ENCODE results near the gene CADM1. TPM values are rescaled to one million over a fixed set of nuclear protein-coding genes. Genes with fewer than 3 reads are reported as not detected.

Gene CADM1
- total RNA-seq, 1 experiment from 2014 or later: 0.79 TPM

DNA sequence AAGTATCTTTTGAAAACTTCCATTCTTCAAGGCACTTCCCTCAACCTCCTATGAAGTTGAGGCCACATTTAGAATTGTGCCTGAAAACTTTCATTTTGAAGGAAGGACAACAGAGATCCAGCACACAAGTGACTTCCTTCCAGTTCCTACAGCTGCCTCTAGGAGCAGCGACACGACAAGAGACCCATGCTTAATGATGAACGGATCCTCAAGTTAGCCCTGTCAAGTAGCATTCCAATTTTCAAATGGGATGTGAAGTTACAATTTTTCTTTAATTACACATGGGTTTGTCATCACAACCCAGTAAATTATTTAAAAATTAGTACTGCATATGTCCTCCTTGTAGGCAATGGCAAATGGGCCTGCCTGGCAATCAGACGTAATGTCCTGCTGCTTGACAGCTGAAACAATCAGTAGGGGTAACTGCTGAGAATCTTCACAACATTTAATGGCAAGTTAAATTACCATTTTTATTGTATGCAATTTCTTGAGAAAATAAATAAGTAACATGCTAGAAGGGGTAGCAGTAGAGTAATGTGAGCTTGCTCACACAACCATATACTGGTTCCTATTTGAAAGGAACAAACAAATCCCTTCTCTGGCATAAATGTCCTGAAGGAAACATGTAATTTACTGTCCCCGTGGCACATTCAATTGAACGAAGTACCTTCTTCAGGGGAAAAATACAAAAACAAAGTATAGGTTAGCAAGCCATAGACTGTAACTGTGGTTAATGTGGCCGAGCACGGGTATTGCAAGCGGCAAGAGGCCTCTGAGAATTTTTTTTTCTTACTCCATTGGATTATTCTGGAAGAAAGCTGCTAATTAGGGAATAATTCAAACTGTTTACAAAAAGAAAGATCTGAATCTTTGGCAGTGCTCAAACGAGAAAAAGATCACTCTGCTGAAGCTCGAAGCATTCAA lies 288.3 kb downstream of the CADM1 start:
- ATAC-seq (no peak), DNase-seq (ENCODE audit: low read depth, low spot score) (no peak)
- Histone ChIP-seq H3K27ac (ENCODE audit: low read depth, low read length) (no peak overlapping the region), H3K4me1 (ENCODE audit: control insufficient read depth in 1 of 2, insufficient read depth in 2 of 2, low read length in 2 of 2) (no peaks in the 10 kb centered on the region), H4K20me1 (ENCODE audit: insufficient read depth) (no peaks in the 10 kb centered on the region), H3K79me2 (ENCODE audit: insufficient read depth, low read length) (no peaks in the 10 kb centered on the region), H3K9me3 (ENCODE audit: control insufficient read depth in 1 of 2, insufficient read depth in 1 of 2, low read depth in 1 of 2, low read length in 2 of 2) (no peaks in the 10 kb centered on the region; a peak in 2 of 4 replicates), H3K4me3 (replicated peaks in 1 of 2; ENCODE audit: low read depth in 1 of 2, low read length in 2 of 2) (no peak overlapping the region), H3K4me2 (ENCODE audit: low read length) (no peak overlapping the region), H3K9me2 (ENCODE audit: insufficient read depth) (no peaks in the 10 kb centered on the region), H3K36me3 (ENCODE audit: control insufficient read depth in 1 of 2, insufficient read depth in 2 of 2, low read length in 2 of 2) (no peaks in the 10 kb centered on the region), H3K9ac (ENCODE audit: low read length) (no peak overlapping the region), H3K27me3 (ENCODE audit: insufficient read depth, low read length) (no peaks in the 10 kb centered on the region), H2AFZ (ENCODE audit: low read depth, low read length, poor library complexity, severe bottlenecking) (no peak overlapping the region)
- POLR2A ChIA-PET: no interaction called here
- no TSS peak for BruUV-seq (replicated peaks)
- CTCF ChIA-PET: no interaction called here
- RAD21 ChIA-PET (ENCODE audit: low non-redundant PET in 1 of 2, low total read pairs in 2 of 2, uncharacterized antibody in 2 of 2, unreplicated experiment in 2 of 2): no interaction called here
- TF ChIP-seq, protein P1, sequence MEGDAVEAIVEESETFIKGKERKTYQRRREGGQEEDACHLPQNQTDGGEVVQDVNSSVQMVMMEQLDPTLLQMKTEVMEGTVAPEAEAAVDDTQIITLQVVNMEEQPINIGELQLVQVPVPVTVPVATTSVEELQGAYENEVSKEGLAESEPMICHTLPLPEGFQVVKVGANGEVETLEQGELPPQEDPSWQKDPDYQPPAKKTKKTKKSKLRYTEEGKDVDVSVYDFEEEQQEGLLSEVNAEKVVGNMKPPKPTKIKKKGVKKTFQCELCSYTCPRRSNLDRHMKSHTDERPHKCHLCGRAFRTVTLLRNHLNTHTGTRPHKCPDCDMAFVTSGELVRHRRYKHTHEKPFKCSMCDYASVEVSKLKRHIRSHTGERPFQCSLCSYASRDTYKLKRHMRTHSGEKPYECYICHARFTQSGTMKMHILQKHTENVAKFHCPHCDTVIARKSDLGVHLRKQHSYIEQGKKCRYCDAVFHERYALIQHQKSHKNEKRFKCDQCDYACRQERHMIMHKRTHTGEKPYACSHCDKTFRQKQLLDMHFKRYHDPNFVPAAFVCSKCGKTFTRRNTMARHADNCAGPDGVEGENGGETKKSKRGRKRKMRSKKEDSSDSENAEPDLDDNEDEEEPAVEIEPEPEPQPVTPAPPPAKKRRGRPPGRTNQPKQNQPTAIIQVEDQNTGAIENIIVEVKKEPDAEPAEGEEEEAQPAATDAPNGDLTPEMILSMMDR (IDR thresholded peaks at IDR 0.05 in 2 of 3, conservative IDR thresholded peaks at IDR 0.05 in 1 of 3; ENCODE audit: borderline replicate concordance in 1 of 3, insufficient read depth in 1 of 3, low read depth in 2 of 3, low read length in 2 of 3): peak in 2 of 3 experiments; percentile 12 to 32; a peak in 2 of 6 replicates
- no peak for TF ChIP-seq FOSL1 (IDR thresholded peaks at IDR 0.05; ENCODE audit: low read depth)
- intact Hi-C loops (cut with micrococcal nuclease): no loop called here

DNA sequence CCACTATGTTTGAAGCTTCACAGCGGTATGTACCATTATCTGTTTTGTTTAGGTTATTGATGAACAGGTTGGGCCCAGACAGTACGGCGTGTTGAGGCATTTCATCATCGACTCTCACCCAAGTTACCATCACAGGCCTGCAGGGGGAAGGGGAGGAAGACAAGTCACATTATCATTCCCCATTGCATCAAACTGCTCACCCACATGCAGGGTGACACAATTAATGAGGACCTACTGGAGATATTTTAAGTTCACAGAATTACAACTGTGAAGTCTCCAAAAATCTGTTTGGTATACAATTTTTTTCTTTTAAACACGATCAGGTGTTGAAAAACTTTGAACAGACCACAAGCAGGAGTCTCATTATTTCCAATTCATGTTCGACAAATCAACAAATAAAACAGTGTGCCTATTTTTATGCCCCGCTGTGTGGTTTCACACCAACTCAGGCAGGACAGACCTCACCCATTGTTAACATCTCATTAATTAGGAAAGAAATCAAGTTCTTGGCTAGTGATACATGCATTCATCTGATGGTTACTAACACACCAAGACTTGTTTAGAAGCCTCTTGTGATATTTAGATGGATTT lies 289.5 kb downstream of the CADM1 start:
- H2AFZ ChIP-seq (ENCODE audit: low read depth, low read length, poor library complexity, severe bottlenecking): no peak overlapping the region
- CTCF ChIA-PET: no interaction called here
- POLR2A ChIA-PET: no interaction called here
- RAD21 ChIA-PET (ENCODE audit: low non-redundant PET in 1 of 2, low total read pairs in 2 of 2, uncharacterized antibody in 2 of 2, unreplicated experiment in 2 of 2): no interaction called here
- H4K20me1 ChIP-seq (ENCODE audit: insufficient read depth): no peaks in the 10 kb centered on the region
- BruUV-seq (replicated peaks): no TSS peak
- no peaks in the 10 kb centered on the region for H3K27me3 ChIP-seq (ENCODE audit: insufficient read depth, low read length)
- H3K9me2 ChIP-seq (ENCODE audit: insufficient read depth): no peaks in the 10 kb centered on the region
- no peak overlapping the region for H3K9ac ChIP-seq (ENCODE audit: low read length)
- no peaks in the 10 kb centered on the region; a peak in 2 of 4 replicates for H3K9me3 ChIP-seq (ENCODE audit: control insufficient read depth in 1 of 2, insufficient read depth in 1 of 2, low read depth in 1 of 2, low read length in 2 of 2)
- H3K4me1 ChIP-seq (ENCODE audit: control insufficient read depth in 1 of 2, insufficient read depth in 2 of 2, low read length in 2 of 2): no peaks in the 10 kb centered on the region
- H3K79me2 ChIP-seq (ENCODE audit: insufficient read depth, low read length): no peaks in the 10 kb centered on the region
- H3K4me2 ChIP-seq (ENCODE audit: low read length): no peak overlapping the region
- DNase-seq (ENCODE audit: low read depth, low spot score): no peak
- ATAC-seq: no peak
- intact Hi-C loops (cut with micrococcal nuclease): no loop called here
- H3K27ac ChIP-seq (ENCODE audit: low read depth, low read length): no peak overlapping the region
- no peak overlapping the region for H3K4me3 ChIP-seq (replicated peaks in 1 of 2; ENCODE audit: low read depth in 1 of 2, low read length in 2 of 2)
- H3K36me3 ChIP-seq (ENCODE audit: control insufficient read depth in 1 of 2, insufficient read depth in 2 of 2, low read length in 2 of 2): no peaks in the 10 kb centered on the region
- TF ChIP-seq SRF (IDR thresholded peaks at IDR 0.05; ENCODE audit: low read depth) (no peak), POLR2A (IDR thresholded peaks at IDR 0.05; ENCODE audit: borderline replicate concordance, extremely low read depth, insufficient read depth, insufficient read length) (no peak), EZH2phosphoT487 (IDR thresholded peaks at IDR 0.05; ENCODE audit: borderline replicate concordance) (no peak), FOSL1 (IDR thresholded peaks at IDR 0.05; ENCODE audit: low read depth) (no peak), JUND (IDR thresholded peaks at IDR 0.05) (no peak), EZH2 (IDR thresholded peaks at IDR 0.05) (no peak), ELF1 (IDR thresholded peaks at IDR 0.05; ENCODE audit: borderline replicate concordance, low read depth) (no peak), SP1 (IDR thresholded peaks at IDR 0.05; ENCODE audit: low read depth) (no peak), ZFX (IDR thresholded peaks at IDR 0.05) (no peak), YY1 (IDR thresholded peaks at IDR 0.05; ENCODE audit: extremely low read depth, insufficient replicate concordance, low read depth, low read length) (no peak), RAD21 (IDR thresholded peaks at IDR 0.05; ENCODE audit: low read depth) (no peak), ZNF274 (IDR thresholded peaks at IDR 0.05; ENCODE audit: low read depth, low read length) (no peak)
- TF ChIP-seq, protein P2, sequence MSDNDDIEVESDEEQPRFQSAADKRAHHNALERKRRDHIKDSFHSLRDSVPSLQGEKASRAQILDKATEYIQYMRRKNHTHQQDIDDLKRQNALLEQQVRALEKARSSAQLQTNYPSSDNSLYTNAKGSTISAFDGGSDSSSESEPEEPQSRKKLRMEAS (IDR thresholded peaks at IDR 0.05): no peak

Measured in HCT116 (cell line).